Measurements from ENCODE around the gene AZGP1.

DNA sequence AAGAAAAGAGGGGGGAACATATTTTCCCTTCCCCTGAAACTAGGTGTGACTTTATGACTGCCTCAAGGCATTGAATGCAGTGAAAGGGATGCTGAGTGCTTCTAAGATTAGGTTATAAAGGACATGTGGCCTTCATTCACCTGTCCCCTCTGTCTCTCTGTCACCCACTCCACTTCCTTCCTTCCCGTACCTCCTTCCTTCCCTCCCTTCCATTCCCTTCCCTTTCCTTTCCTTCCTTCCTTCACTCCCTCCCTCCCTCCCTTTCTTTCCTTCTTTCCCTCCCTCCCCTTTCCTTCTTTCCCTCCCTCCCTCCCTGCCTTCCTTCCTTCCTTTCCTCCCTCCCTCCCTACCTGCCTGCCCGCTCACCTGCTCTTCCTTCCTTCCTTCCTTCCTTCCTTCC, 35.1 kb upstream of the AZGP1 start:
- TF ChIP-seq YY1 (IDR thresholded peaks at IDR 0.05; ENCODE audit: low read depth) (no peak), EP300 (IDR thresholded peaks at IDR 0.05; ENCODE audit: borderline replicate concordance) (no peak), REST (IDR thresholded peaks at IDR 0.05; ENCODE audit: low read depth) (no peak), TAF1 (IDR thresholded peaks at IDR 0.05; ENCODE audit: low read depth) (no peak), ZBTB7A (IDR thresholded peaks at IDR 0.05; ENCODE audit: low read depth) (no peak), NFIC (IDR thresholded peaks at IDR 0.05) (no peak), CREB1 (IDR thresholded peaks at IDR 0.05; ENCODE audit: low read depth) (no peak), FOXM1 (IDR thresholded peaks at IDR 0.05; ENCODE audit: borderline replicate concordance, low read depth) (no peak), EGR1 (IDR thresholded peaks at IDR 0.05) (no peak), CEBPB (IDR thresholded peaks at IDR 0.05) (no peak)
- TF ChIP-seq, protein P1, sequence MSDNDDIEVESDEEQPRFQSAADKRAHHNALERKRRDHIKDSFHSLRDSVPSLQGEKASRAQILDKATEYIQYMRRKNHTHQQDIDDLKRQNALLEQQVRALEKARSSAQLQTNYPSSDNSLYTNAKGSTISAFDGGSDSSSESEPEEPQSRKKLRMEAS (IDR thresholded peaks at IDR 0.05): no peak

Data from Ishikawa (cell line).